Tongue (tissue), 2 donors: Measurements from ENCODE around the gene BCL11B. TPM values are rescaled to one million over a fixed set of nuclear protein-coding genes. Genes with fewer than 3 reads are reported as not detected.

Source experiments
- DNase-seq: peaks from one replicate; pipeline ENCODE4 v3.0.0-alpha.2; 2015
- total RNA-seq: library from RNA; depleted of rRNA; stranded (reverse); fragments of >200 nt; gene quantifications from one replicate; pipeline ENCODE4 v1.2.3, GENCODE V29; 2014

The BCL11B gene
- total RNA-seq, 1 donor from 2014 or later, result 5.7 TPM

DNA sequence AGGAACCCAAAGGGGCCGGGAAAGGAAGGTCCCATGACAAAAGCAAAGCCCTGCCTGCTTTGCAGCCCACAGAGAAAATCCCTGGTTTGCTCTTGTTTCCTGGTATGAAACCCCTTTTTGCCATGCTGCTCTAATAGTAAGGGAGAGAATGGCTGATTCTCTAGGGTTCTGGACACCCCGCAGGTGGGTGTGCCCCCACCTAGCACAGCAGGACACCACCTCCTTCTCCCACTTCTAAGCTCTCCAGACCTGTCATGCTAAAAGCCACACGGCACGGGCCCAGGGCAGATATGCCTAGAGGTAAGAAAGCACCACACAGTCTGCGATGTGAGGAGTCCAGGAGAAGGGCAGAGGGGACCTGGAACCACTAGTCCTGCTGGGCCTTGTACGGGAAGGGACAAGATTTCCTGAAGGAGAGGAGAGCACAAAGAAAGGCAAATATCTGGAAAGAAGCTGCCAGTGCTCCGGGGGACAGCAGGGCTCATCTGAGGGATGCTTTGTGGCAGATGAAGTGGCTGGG is 113.3 kb downstream of the BCL11B start:
- no peak for DNase-seq

GRCh38 chr14:99158150-99158549 is 113.8 kb downstream of the BCL11B start:
- peak; percentile 73 for DNase-seq

DNA sequence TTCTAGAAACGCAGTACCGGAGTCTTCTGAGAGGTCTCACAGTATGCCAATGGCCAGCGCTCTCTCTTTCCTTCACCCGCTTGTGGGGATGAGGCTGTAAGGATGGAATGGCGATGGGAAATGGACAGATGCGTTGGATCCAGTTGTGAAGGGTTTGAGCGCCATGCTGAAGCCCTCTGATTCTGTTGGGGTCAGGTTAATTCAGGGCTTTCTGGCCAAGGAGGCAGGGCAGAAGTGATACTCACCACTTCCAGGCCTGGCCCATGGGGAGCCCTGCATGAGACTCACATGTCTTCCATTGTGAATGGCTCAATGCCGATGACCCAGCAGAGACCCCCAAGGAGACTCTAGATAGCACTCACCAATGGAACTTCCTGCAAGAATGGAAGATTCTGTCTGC is 114.3 kb downstream of the BCL11B start:
- DNase-seq, result no peak

GRCh38 chr14:99157246-99157645 is 114.8 kb downstream of the BCL11B start:
- no peak for DNase-seq

DNA sequence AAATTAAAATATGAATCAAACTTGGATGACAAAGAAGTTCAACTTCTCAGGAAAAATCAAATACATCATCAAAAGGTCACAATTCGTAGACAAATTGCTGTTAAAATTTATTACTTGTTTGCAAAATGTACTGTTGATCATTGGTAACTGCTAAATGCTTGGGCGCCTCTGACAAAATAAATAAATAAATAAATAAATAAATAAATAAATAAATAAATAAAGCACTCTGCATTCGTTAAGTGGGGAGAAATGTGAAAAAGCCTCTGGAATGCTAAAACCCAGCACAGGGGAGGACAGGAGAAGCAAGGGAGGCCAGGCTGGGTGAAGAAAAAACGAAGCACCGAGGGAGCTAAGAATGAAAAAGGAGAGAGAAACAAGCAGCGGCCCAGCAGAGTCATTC is 115.2 kb downstream of the BCL11B start:
- no peak for DNase-seq

GRCh38 chr14:99156090-99156425 is 115.9 kb downstream of the BCL11B start:
- DNase-seq, result no peak

DNA sequence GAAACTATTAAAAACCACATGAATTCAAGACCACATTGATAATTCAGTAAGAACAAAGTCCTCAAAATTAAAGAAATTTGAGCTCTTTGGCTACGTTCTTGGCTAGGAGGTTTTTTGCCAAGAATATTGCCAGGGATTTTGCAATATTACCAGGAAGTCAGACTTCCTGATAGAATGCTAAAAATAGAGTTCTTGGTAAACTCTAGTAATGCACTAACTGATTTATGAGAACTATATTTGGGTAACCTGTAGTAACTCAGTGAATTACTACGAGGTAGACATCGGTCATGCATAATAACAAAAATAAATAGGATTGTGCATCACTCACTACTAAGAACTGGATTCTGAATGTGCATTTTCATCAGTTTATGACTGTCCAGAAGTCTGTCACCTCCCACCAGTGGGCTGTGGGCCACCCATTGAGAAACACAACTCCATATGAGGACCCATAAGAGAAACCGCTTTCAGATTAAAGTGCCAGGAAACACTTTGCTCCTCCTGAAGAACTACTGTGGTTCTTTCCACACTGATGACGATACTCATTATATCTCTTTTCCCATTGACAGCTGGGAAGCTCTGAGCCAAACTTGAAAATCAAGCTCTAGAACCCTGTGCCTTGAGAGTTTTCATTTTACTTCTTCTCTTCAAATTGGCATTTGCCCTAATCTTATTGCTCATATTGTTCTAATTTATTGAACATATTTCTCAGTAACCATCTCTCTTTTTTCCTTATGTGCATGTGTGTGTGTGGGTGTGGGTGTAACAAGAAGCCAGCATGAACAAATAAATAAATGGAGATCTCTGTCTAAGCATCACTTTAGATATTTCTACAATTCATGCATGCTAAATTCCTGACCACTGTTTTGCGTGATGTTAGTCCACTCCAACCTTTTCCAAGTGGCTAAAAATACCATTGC is 116.6 kb downstream of the BCL11B start:
- no peak for DNase-seq

DNA sequence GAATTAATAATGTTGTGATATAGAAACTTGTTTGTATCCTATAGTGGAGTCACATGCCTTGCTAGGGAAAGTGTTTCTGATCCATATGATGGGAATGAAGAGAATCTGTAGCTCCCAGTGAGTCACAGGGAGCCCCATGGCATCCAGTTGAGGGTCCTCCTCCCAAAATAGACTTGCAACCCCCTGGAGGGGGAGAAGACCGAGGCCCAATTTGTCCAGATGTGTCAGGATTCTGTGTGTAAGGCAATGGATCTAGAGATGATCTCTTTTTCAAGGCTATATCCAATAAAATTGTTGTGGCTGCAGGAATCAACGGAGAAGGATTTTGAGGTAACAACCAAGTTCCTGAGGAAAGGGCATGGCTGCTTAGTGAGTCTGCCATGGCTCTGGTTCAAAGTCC is 121.8 kb downstream of the BCL11B start:
- no peak for DNase-seq

DNA sequence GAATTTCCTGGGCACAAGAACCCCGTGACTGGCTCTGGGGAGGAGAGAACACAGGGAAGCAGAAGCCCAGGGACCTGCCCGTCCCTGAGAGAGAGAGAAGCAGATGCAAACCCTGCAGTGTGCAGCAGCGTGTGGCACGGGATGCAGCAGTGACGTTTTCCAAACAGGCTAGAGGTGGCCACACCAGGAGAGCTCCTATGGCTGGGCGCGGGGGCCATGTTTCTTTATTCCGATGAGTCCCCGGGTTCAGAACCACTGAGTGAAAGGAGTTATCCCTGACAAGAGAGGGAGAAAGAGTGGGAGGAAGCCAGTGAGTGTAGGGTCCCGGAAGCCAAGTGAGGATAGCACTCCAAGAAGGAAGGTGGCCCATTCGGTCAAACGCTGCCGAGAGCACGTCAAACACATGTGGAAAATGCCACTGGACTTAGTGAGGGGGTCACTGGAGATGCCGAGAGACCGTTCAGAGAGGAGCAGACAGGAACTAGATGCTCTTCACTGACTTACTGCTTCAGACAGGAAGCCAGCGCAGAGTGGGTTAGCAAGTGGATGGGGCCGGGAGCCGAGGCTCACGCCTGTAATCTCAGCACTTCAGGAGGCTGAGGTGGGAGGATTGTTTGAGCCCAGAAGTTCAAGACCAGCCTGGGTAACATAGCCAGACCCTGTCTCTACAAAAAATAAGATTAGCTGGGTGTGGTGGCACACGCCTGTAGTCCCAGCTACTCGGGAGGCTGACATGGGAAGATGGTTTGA is 123.0 kb downstream of the BCL11B start:
- no peak for DNase-seq

- no peak for DNase-seq
Measured at GRCh38 chr14:99148131-99148530, 123.9 kb downstream of the BCL11B start.

DNA sequence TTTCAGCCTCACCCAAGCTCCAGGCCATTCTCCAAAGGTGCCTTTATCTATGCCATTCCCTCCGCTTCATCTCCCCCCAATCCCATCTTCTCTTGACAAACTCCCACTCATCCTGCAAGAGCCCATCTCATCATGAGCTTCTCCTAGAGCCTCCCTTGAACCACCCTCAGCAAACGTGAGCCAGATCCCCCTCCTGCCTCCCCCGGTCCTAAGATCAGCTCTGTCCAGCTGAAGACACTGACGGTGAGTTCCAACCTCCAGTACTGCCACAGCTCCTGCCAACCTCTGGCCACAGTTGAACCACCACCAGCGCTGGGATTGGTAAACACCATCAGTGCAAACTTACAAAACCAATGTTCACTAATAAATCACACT is 124.6 kb downstream of the BCL11B start:
- DNase-seq, result no peak

- no peak for DNase-seq
Measured at GRCh38 chr14:99146616-99147365, 125.2 kb downstream of the BCL11B start.

DNA sequence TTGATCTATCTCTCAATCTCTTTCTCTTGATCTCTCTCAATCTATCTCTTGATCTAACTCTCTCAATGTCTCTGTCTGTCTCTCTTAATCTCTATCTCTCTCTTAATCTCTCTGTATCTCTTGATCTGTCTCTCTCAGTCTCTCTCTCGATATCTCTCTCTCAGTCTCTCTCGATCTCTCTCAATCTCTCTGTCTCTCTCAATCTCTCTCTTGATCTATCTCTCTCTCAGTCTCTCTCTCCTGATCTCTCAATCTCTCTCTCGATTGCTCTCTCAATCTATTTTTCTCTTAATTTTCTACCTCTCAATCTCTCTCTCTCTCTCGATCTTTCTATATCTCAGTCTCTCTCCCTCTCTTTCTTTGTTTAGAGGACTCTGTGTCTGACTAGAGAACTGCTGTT is 126.7 kb downstream of the BCL11B start:
- no peak for DNase-seq

DNA sequence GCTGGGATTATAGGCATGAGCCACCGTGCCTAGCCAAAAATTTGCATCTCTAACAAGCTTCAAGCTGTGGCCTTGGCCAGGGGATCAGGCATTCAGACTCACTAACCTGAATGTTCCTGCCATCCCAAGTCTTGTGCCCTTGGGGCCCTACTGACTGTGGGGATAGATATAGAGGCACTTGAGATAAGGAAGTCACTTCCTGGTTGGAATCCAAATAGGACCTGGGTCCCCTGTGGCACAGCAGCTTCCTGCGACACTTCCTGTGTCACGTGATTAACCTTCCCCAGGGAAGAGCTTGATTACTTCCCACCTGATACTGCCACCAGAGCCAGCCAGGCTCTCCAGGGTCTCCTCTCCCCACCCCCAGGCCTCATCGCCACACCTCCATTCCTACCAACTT is 128.2 kb downstream of the BCL11B start:
- no peak for DNase-seq

GRCh38 chr14:99143126-99143525 is 128.9 kb downstream of the BCL11B start:
- no peak for DNase-seq

GRCh38 chr14:99141236-99141635 is 130.8 kb downstream of the BCL11B start:
- no peak for DNase-seq

DNA sequence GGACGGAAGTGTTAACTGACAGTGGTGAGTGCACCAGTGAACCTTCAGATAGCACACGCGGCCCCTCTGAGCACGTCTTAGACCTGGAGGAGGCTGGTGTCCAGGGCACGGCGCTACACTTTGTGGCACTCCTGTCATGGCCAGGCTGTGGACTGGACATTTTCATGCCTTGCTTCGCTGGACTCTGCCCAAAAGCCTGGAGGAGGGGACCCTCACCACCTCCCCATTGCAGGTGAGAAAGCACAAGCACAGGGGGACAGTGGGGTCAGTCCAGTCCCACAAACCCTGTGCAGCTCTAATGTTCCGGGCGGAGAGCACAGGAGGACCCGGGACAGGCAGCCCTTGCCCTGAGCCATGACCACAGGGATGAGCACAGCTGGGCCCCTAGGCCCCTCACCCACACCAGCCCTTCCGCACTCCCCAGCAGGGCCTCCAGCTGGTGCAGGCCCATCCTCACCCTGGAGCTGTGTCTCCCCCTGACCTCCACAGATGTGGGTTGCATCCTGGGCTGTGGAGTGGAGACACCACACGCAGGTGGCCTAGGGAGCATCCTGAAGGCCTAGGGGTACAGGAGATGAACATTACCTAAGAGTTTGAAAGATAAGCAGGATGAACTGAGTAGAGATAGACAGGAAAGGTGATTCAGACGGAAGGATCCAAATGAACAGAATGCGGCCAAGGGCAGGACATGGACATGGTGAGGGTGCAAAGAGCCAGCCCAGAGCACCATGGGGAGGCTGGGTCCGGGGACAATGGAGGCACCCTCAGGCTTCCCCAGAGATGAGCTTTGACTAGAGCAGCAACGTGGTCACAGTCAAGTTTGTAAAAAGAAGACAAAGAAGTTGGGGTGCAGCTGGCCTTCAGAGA is 132.8 kb downstream of the BCL11B start:
- DNase-seq, result no peak

- DNase-seq, result no peak
Measured at GRCh38 chr14:99137913-99138571, 134.0 kb downstream of the BCL11B start.

- peak; percentile 70 for DNase-seq
Measured at GRCh38 chr14:99137001-99137700, 134.8 kb downstream of the BCL11B start.

GRCh38 chr14:99136401-99136800 is 135.6 kb downstream of the BCL11B start:
- DNase-seq, result no peak

DNA sequence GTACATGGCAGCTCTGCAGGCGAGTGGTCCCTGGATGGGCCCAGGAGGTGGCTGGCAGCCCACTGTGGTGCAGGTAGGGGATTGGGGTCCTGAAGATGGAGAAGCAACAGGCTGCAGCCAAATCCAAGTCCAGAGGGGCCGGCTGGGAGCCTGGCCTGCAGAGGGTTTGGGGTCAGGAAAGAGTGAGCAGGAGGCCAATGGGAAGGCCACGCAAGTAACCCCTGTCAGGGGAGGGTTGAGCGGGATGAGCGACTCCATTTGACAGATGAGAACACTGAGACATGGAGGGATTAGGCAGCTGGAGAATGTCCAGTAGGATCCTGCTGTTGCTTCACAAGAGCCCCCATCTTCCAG is 136.0 kb downstream of the BCL11B start:
- DNase-seq, result no peak
